ENCODE measurements around the gene CACNG7.

Gene CACNG7

GRCh38 chr19:53896682-53897081 is 12.4 kb upstream of the CACNG7 start:
- no peak for TF ChIP-seq CTCF (conservative IDR thresholded peaks at IDR 0.05; ENCODE audit: low read depth, low read length)
- Histone ChIP-seq H3K27me3 (ENCODE audit: insufficient read depth, low read depth) (no peaks in the 10 kb centered on the region; the same call in 1 of the 2 replicates), H2AFZ (ENCODE audit: low read depth) (no peak overlapping the region), H3K4me2 (no peak overlapping the region), H4K20me1 (ENCODE audit: insufficient read depth) (no peaks in the 10 kb centered on the region), H3K79me2 (ENCODE audit: insufficient read depth, low read depth) (no peaks in the 10 kb centered on the region), H3K4me1 (ENCODE audit: low read depth, poor library complexity, severe bottlenecking) (no peaks in the 10 kb centered on the region), H3K4me3 (IDR thresholded peaks at IDR 0.05; ENCODE audit: insufficient read depth, low read depth, low read length) (no peak overlapping the region), H3K36me3 (ENCODE audit: insufficient read depth) (no peaks in the 10 kb centered on the region), H3K27ac (no peak overlapping the region), H3K9ac (no peak overlapping the region)

- no peaks in the 10 kb centered on the region for H3K4me1 ChIP-seq (ENCODE audit: low read depth, poor library complexity, severe bottlenecking)
- no peaks in the 10 kb centered on the region for H3K36me3 ChIP-seq (ENCODE audit: insufficient read depth)
- no peak for TF ChIP-seq CTCF (conservative IDR thresholded peaks at IDR 0.05; ENCODE audit: low read depth, low read length)
- H2AFZ ChIP-seq (ENCODE audit: low read depth) = no peak overlapping the region
- no peaks in the 10 kb centered on the region for H4K20me1 ChIP-seq (ENCODE audit: insufficient read depth)
- no peak overlapping the region for H3K27ac ChIP-seq
- no peak overlapping the region for H3K9ac ChIP-seq
- H3K4me3 ChIP-seq (IDR thresholded peaks at IDR 0.05; ENCODE audit: insufficient read depth, low read depth, low read length) = no peak overlapping the region
- no peaks in the 10 kb centered on the region for H3K79me2 ChIP-seq (ENCODE audit: insufficient read depth, low read depth)
- H3K27me3 ChIP-seq (ENCODE audit: insufficient read depth, low read depth) = no peaks in the 10 kb centered on the region; the same call in 1 of the 2 replicates
- no peak overlapping the region for H3K4me2 ChIP-seq
Observed at GRCh38 chr19:53897459-53897858, 11.6 kb upstream of the CACNG7 start.

- Histone ChIP-seq H3K27me3 (ENCODE audit: insufficient read depth, low read depth) (no peaks in the 10 kb centered on the region; the same call in 1 of the 2 replicates), H3K4me2 (no peak overlapping the region), H3K79me2 (ENCODE audit: insufficient read depth, low read depth) (no peaks in the 10 kb centered on the region), H3K36me3 (ENCODE audit: insufficient read depth) (no peaks in the 10 kb centered on the region), H3K9ac (no peak overlapping the region), H3K4me3 (IDR thresholded peaks at IDR 0.05; ENCODE audit: insufficient read depth, low read depth, low read length) (no peak overlapping the region), H3K4me1 (ENCODE audit: low read depth, poor library complexity, severe bottlenecking) (no peaks in the 10 kb centered on the region), H2AFZ (ENCODE audit: low read depth) (no peak overlapping the region), H3K27ac (no peak overlapping the region), H4K20me1 (ENCODE audit: insufficient read depth) (no peaks in the 10 kb centered on the region)
- TF ChIP-seq CTCF (conservative IDR thresholded peaks at IDR 0.05; ENCODE audit: low read depth, low read length) = no peak
Observed at GRCh38 chr19:53898166-53898565, 10.9 kb upstream of the CACNG7 start.

GRCh38 chr19:53898636-53899341 is 10.3 kb upstream of the CACNG7 start:
- H3K9ac ChIP-seq = no peak overlapping the region
- H3K4me3 ChIP-seq (IDR thresholded peaks at IDR 0.05; ENCODE audit: insufficient read depth, low read depth, low read length) = no peak overlapping the region
- no peak for TF ChIP-seq CTCF (conservative IDR thresholded peaks at IDR 0.05; ENCODE audit: low read depth, low read length)
- no peaks in the 10 kb centered on the region for H3K27me3 ChIP-seq (ENCODE audit: insufficient read depth, low read depth)
- H3K4me1 ChIP-seq (ENCODE audit: low read depth, poor library complexity, severe bottlenecking) = no peaks in the 10 kb centered on the region
- no peaks in the 10 kb centered on the region for H3K79me2 ChIP-seq (ENCODE audit: insufficient read depth, low read depth)
- no peak overlapping the region for H2AFZ ChIP-seq (ENCODE audit: low read depth)
- no peaks in the 10 kb centered on the region for H3K36me3 ChIP-seq (ENCODE audit: insufficient read depth)
- no peaks in the 10 kb centered on the region for H4K20me1 ChIP-seq (ENCODE audit: insufficient read depth)
- no peak overlapping the region for H3K4me2 ChIP-seq
- no peak overlapping the region for H3K27ac ChIP-seq

Measured in KMS-11 (cell line).